GM12878 (cell line): ENCODE data around the gene MCM3. TPM values are rescaled to one million over a fixed set of nuclear protein-coding genes. Genes with fewer than 3 reads are reported as not detected.

ENCODE experiments used
- ATAC-seq: fragments of 200-7000 bp; cut with Tn5 transposase; 3 replicates; pipeline ENCODE4 v1.9.1; 2020; ENCODE audit warnings: mild to moderate bottlenecking, moderate library complexity
- BruUV-seq: library from RNA; stranded (reverse); fragments of 400-500 nt; replicated peaks from 2 replicates; lab custom pipeline; 2021; lab: Mats Ljungman, UMichigan
- CTCF ChIA-PET: fragments of 300-600 bp; sonication (Branson Sonifier 250); formaldehyde crosslinking; extraction: SDS; loops from one replicate; lab custom pipeline; 2021; ENCODE audit warnings: inconsistent platforms; lab: Yijun Ruan, JAX
- POLR2A ChIA-PET: fragments of 350-600 bp; formaldehyde crosslinking; extraction: SDS; loops from one replicate; lab custom pipeline; 2021; ENCODE audit warnings: inconsistent platforms; lab: Charles Lee
- RAD21 ChIA-PET: fragments of 300-600 bp; sonication (Branson Sonifier 250); formaldehyde crosslinking; loops from one replicate; lab custom pipeline; 2023; ENCODE audit warnings: antibody characterized with exemption; ENCODE audit not compliant: unreplicated experiment; lab: Charles Lee
- SMC1A ChIA-PET: fragments of 300-600 bp; sonication (Branson Sonifier 250); formaldehyde crosslinking; loops from one replicate; lab custom pipeline; 2023; ENCODE audit not compliant: unreplicated experiment, uncharacterized antibody; lab: Charles Lee
- DNase-seq: peaks from one replicate; pipeline ENCODE4 v3.0.0-alpha.2; 2011; ENCODE audit warnings: low read depth, low spot score
- FAIRE-seq: peaks from 3 replicates; lab custom pipeline; 2011; peaks lifted over from hg19 to GRCh38; lab: Jason Lieb, UNC
- H2AFZ ChIP-seq: 2 replicates; pipeline ENCODE4 v1.6.0; 2011; ENCODE audit warnings: low read depth, low read length, control low read depth; ENCODE audit not compliant: control insufficient read depth
- H3K27ac ChIP-seq: 2 replicates; pipeline ENCODE4 v1.5.1; 2011; ENCODE audit warnings: control low read depth; ENCODE audit not compliant: control insufficient read depth, insufficient read depth
- H3K27me3 ChIP-seq, 2 experiments: replicated peaks in 1 of 2; 2 replicates each; pipeline versions ENCODE4 v1.6.0 to v1.6.1; 2011; ENCODE audit warnings: low read length in 1 of 2; ENCODE audit not compliant: control insufficient read depth in 2 of 2, insufficient read depth in 2 of 2
- H3K36me3 ChIP-seq, 2 experiments: 2 replicates each; pipeline ENCODE4 v1.5.1; 2011; ENCODE audit warnings: low read length in 1 of 2; ENCODE audit not compliant: control insufficient read depth in 2 of 2, insufficient read depth in 2 of 2
- H3K4me1 ChIP-seq: 2 replicates; pipeline ENCODE4 v1.6.1; 2011; ENCODE audit warnings: mild to moderate bottlenecking, low read length, moderate library complexity, mixed read lengths; ENCODE audit not compliant: control insufficient read depth, insufficient read depth
- H3K4me2 ChIP-seq: 2 replicates; pipeline ENCODE4 v1.6.0; 2011; ENCODE audit warnings: control low read depth; ENCODE audit not compliant: control insufficient read depth, insufficient read depth
- H3K4me3 ChIP-seq: fragments of 200-600 bp; sonication (generic); 2 replicates; pipeline ENCODE4 v1.5.1; 2016
- H3K79me2 ChIP-seq: 2 replicates; pipeline ENCODE4 v1.6.0; 2011; ENCODE audit warnings: low read length; ENCODE audit not compliant: control insufficient read depth, insufficient read depth
- H3K9ac ChIP-seq: 2 replicates; pipeline ENCODE4 v1.8.0; 2011; ENCODE audit warnings: low read length, control low read depth, mixed read lengths; ENCODE audit not compliant: control insufficient read depth, insufficient read depth
- H3K9me3 ChIP-seq: replicated peaks from 3 replicates; pipeline ENCODE4 v1.5.1; 2011; ENCODE audit warnings: mild to moderate bottlenecking, low read length; ENCODE audit not compliant: control insufficient read depth, insufficient read depth
- H4K20me1 ChIP-seq: 2 replicates; pipeline ENCODE4 v1.6.0; 2011; ENCODE audit not compliant: control insufficient read depth, insufficient read depth
- ATF7 ChIP-seq: fragments of 450-650 bp; IDR thresholded peaks from 2 replicates; pipeline ENCODE4 v1.6.1; 2016; ENCODE audit warnings: low read depth, mild to moderate bottlenecking
- CHD2 ChIP-seq: IDR thresholded peaks from 2 replicates; pipeline ENCODE4 v1.6.1; 2011; ENCODE audit warnings: low read depth, low read length, improper control_type of control experiment, borderline replicate concordance
- CREB1 ChIP-seq: IDR thresholded peaks from 2 replicates; pipeline ENCODE4 v1.6.1; 2012; ENCODE audit warnings: low read depth, mild to moderate bottlenecking, inconsistent platforms
- EGR1 ChIP-seq, 2 experiments: IDR thresholded peaks; 1 replicate in 1 of 2; 2 replicates in 1 of 2; pipeline ENCODE4 v1.6.1; 2011 to 2012; ENCODE audit warnings: low read depth in 2 of 2, low read length in 2 of 2, borderline replicate concordance in 1 of 2, mild to moderate bottlenecking in 1 of 2, moderate library complexity in 1 of 2
- POLR2A ChIP-seq: IDR thresholded peaks from 2 replicates; pipeline ENCODE4 v1.6.1; 2011; ENCODE audit warnings: low read depth, mild to moderate bottlenecking, low read length
- RAD21 ChIP-seq: IDR thresholded peaks from 2 replicates; pipeline ENCODE4 v1.6.1; 2011; ENCODE audit warnings: mild to moderate bottlenecking, low read depth, low read length, moderate library complexity; ENCODE audit not compliant: insufficient read depth
- RBBP5 ChIP-seq: fragments of 200-600 bp; sonication (generic); conservative IDR thresholded peaks from 2 replicates; pipeline ENCODE4 v1.6.1; 2016
- RCOR1 ChIP-seq: conservative IDR thresholded peaks from 2 replicates; pipeline ENCODE4 v1.6.1; 2012; ENCODE audit warnings: low read depth, low read length, improper control_type of control experiment
- RFX5 ChIP-seq: IDR thresholded peaks from 2 replicates; pipeline ENCODE4 v1.6.1; 2011; ENCODE audit warnings: low read depth, low read length, improper control_type of control experiment
- SIN3A ChIP-seq: IDR thresholded peaks from 2 replicates; pipeline ENCODE4 v1.6.1; 2012; ENCODE audit warnings: low read depth, low read length, improper control_type of control experiment
- STAT3 ChIP-seq: IDR thresholded peaks from 2 replicates; pipeline ENCODE4 v1.6.1; 2011; ENCODE audit warnings: low read depth, low read length, improper control_type of control experiment
- TBL1XR1 ChIP-seq: IDR thresholded peaks from 2 replicates; pipeline ENCODE4 v1.6.1; 2012; ENCODE audit warnings: low read depth, low read length, improper control_type of control experiment
- ZNF24 ChIP-seq: fragments of 450-650 bp; IDR thresholded peaks from 2 replicates; pipeline ENCODE4 v1.6.1; 2017; ENCODE audit warnings: antibody characterized with exemption, mild to moderate bottlenecking
- WGBS: methylation state at CpG from one replicate; pipeline ENCODE4 v1.1.6; 2016; ENCODE audit warnings: low lambda C conversion rate; ENCODE audit not compliant: insufficient replicate concordance, insufficient coverage; ENCODE audit errors: missing lambda C conversion rate; 5-methylcytosine and 5-hydroxymethylcytosine counted together
- in situ Hi-C: fragments of 300-500 bp; cut with MboI; formaldehyde crosslinking; loops from 9 replicates; pipeline ENCODE4 v1.14.3; 2018; ENCODE audit warnings: mixed read lengths
- intact Hi-C: fragments of 100-400 bp; cut with micrococcal nuclease; formaldehyde crosslinking; loops from one replicate; pipeline ENCODE4 v1.14.2; 2022; ENCODE audit not compliant: unreplicated experiment
- polyA plus RNA-seq, 11 experiments: library from polyadenylated mRNA; depleted of rRNA in 4 of 11; unstranded in 6 of 11; stranded (reverse) in 5 of 11; fragments of >200 nt; fragmentation: Nextera tagmentation in 4 of 11; fragmentation: Illumina TruSeq in 1 of 11; extraction: Ambion mirVana in 4 of 11; extraction: Trizol in 1 of 11; gene quantifications; 1 replicate in 1 of 11; 2 replicates in 10 of 11; pipeline versions ENCODE4 v1.2.1 to v1.2.3, GENCODE V29; 2011 to 2016; ENCODE audit warnings: inconsistent platforms in 2 of 11, missing spikeins in 2 of 11, low read depth in 1 of 11
- total RNA-seq, 4 experiments: library from RNA; depleted of rRNA in 3 of 4; stranded (reverse); fragments of >200 nt in 3 of 4; fragmentation: Illumina TruSeq in 1 of 4; extraction: Trizol in 1 of 4; gene quantifications; 2 replicates each; pipeline versions ENCODE4 v1.2.1 to v1.2.3, GENCODE V29; 2013 to 2021
- TF ChIP-seq, protein P1 (sequence below): fragments of 450-650 bp; IDR thresholded peaks from 2 replicates; pipeline ENCODE4 v1.6.1; 2016; ENCODE audit warnings: mild to moderate bottlenecking
- TF ChIP-seq, protein P2 (sequence below): fragments of 150-350 bp; IDR thresholded peaks from 2 replicates; pipeline ENCODE4 v1.6.1; 2016; ENCODE audit warnings: low read depth, low read length

MCM3 gene
- total and polyA plus RNA-seq, 10 of the 15 experiments (the other 5 are each of a cell fraction or from before 2014, with no cell fraction given): 74.1 to 265 (median 214) TPM

GRCh38 chr6:52330470-52330869 lies 45.9 kb upstream of the MCM3 start:
- ChIA-PET CTCF (interaction anchor here (1.5 kb wide), 1 partner anchor 23 kb away, joined by 4 read pairs; no protein-coding TSS in a partner anchor), POLR2A (interaction anchor here (1.1 to 1.3 kb wide), 3 partner anchors 11 to 26 kb away, joined by 3 to 4 read pairs (median 4); no protein-coding TSS in a partner anchor), SMC1A (interaction anchor here (0.8 to 3.2 kb wide), 7 partner anchors 9 to 59 kb away, joined by 3 to 16 read pairs (median 3); no protein-coding TSS in a partner anchor), RAD21 (interaction anchor here (1.3 kb wide), 1 partner anchor 11 kb away, joined by 4 read pairs; no protein-coding TSS in a partner anchor)
- FAIRE-seq: no peak
- intact Hi-C loops (no loop called here), in situ Hi-C loops (no loop called here)
- WGBS: 24% methylated on average over 2 of the region's 2 CpGs
- BruUV-seq: no TSS peak
- H3K36me3 ChIP-seq: no peaks in the 10 kb centered on the region
- TF ChIP-seq, protein P1, sequence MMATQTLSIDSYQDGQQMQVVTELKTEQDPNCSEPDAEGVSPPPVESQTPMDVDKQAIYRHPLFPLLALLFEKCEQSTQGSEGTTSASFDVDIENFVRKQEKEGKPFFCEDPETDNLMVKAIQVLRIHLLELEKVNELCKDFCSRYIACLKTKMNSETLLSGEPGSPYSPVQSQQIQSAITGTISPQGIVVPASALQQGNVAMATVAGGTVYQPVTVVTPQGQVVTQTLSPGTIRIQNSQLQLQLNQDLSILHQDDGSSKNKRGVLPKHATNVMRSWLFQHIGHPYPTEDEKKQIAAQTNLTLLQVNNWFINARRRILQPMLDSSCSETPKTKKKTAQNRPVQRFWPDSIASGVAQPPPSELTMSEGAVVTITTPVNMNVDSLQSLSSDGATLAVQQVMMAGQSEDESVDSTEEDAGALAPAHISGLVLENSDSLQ: no peak
- peak; percentile 47; the same call in 1 of the 2 replicates for TF ChIP-seq ATF7
- no peak overlapping the region for H3K9ac ChIP-seq
- H3K4me3 ChIP-seq: no peak overlapping the region
- H4K20me1 ChIP-seq: no peaks in the 10 kb centered on the region
- DNase-seq: no peak
- ATAC-seq: peak; percentile 55
- H3K27ac ChIP-seq: no peak overlapping the region
- H3K79me2 ChIP-seq: no peaks in the 10 kb centered on the region
- H3K27me3 ChIP-seq: no peaks in the 10 kb centered on the region
- no peaks in the 10 kb centered on the region for H3K9me3 ChIP-seq
- peaks cover 3% of the 10 kb centered on the region for H3K4me1 ChIP-seq
- no peak overlapping the region for H2AFZ ChIP-seq
- no peak overlapping the region for H3K4me2 ChIP-seq

DNA sequence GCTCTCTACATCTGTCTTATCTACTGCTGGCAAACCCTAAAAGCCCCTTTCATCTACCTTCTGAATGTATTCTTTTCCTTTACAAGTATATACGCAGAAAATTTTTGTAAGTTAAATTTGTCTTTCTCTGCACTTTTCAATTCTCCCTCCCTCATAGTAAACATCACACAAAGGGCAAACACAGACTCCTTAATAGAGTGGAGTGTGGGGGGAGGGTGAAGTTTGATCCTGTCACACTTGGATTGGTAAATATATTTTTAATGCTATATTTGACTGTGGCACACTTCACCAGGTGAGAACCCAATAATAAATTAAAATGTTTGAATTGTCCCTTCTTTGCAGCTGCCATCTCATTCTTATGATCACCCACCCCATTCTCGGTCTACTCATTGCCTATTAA lies 44.2 kb upstream of the MCM3 start:
- ATAC-seq (no peak), FAIRE-seq (no peak), DNase-seq (no peak)
- ChIA-PET SMC1A (interaction anchor here (0.7 to 2.2 kb wide), 5 partner anchors 8 to 48 kb away, joined by 3 to 8 read pairs (median 3); no protein-coding TSS in a partner anchor), RAD21 (no interaction called here), CTCF (interaction anchor here (0.7 to 1.5 kb wide), 4 partner anchors 9 to 1725 kb away, joined by 3 to 4 read pairs (median 4); no protein-coding TSS in a partner anchor), POLR2A (no interaction called here)
- in situ Hi-C loops: no loop called here
- no peak overlapping the region for H3K9ac ChIP-seq
- intact Hi-C loops: no loop called here
- H3K27me3 ChIP-seq: no peaks in the 10 kb centered on the region
- H3K4me1 ChIP-seq: peaks cover 3% of the 10 kb centered on the region
- no peak overlapping the region for H3K4me3 ChIP-seq
- no peaks in the 10 kb centered on the region for H3K79me2 ChIP-seq
- H3K9me3 ChIP-seq: no peaks in the 10 kb centered on the region
- H4K20me1 ChIP-seq: no peaks in the 10 kb centered on the region
- H3K27ac ChIP-seq: no peak overlapping the region
- BruUV-seq: no TSS peak
- no peak overlapping the region for H2AFZ ChIP-seq
- no peaks in the 10 kb centered on the region for H3K36me3 ChIP-seq
- WGBS: 89% methylated on average over 2 of the region's 2 CpGs
- H3K4me2 ChIP-seq: no peak overlapping the region
- TF ChIP-seq RCOR1 (no peak), ZNF24 (no peak), RAD21 (no peak), STAT3 (no peak), TBL1XR1 (no peak), CHD2 (no peak), RBBP5 (no peak), CREB1 (no peak), POLR2A (no peak), EGR1 (IDR thresholded peaks at IDR 0.05; ENCODE audit: borderline replicate concordance in 1 of 2, low read depth in 2 of 2, low read length in 2 of 2) (no peak), RFX5 (no peak), SIN3A (no peak)
- TF ChIP-seq, protein P2, sequence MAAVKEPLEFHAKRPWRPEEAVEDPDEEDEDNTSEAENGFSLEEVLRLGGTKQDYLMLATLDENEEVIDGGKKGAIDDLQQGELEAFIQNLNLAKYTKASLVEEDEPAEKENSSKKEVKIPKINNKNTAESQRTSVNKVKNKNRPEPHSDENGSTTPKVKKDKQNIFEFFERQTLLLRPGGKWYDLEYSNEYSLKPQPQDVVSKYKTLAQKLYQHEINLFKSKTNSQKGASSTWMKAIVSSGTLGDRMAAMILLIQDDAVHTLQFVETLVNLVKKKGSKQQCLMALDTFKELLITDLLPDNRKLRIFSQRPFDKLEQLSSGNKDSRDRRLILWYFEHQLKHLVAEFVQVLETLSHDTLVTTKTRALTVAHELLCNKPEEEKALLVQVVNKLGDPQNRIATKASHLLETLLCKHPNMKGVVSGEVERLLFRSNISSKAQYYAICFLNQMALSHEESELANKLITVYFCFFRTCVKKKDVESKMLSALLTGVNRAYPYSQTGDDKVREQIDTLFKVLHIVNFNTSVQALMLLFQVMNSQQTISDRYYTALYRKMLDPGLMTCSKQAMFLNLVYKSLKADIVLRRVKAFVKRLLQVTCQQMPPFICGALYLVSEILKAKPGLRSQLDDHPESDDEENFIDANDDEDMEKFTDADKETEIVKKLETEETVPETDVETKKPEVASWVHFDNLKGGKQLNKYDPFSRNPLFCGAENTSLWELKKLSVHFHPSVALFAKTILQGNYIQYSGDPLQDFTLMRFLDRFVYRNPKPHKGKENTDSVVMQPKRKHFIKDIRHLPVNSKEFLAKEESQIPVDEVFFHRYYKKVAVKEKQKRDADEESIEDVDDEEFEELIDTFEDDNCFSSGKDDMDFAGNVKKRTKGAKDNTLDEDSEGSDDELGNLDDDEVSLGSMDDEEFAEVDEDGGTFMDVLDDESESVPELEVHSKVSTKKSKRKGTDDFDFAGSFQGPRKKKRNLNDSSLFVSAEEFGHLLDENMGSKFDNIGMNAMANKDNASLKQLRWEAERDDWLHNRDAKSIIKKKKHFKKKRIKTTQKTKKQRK: no peak
